Neuronal stem cell (in vitro differentiated cells): Measurements from ENCODE around the gene ABHD14A.

Experiments used
- DNase-seq: peaks from one replicate; pipeline ENCODE4 v3.0.0-alpha.2; 2013; ENCODE audit warnings: low spot score
- H2AFZ ChIP-seq: one replicate; pipeline ENCODE4 v1.6.1; 2013; ENCODE audit warnings: mild to moderate bottlenecking, low read length, inconsistent platforms
- H2AK5ac ChIP-seq: 2 replicates; pipeline ENCODE4 v1.6.1; 2013; ENCODE audit warnings: low read depth, mild to moderate bottlenecking, inconsistent platforms, low read length, moderate library complexity, mixed read lengths
- H2BK120ac ChIP-seq: 2 replicates; pipeline ENCODE4 v1.6.1; 2013; ENCODE audit warnings: low read depth, mild to moderate bottlenecking, inconsistent platforms, low read length, moderate library complexity, mixed read lengths
- H2BK12ac ChIP-seq: one replicate; pipeline ENCODE4 v1.6.1; 2013; ENCODE audit warnings: low read length, inconsistent platforms
- H2BK15ac ChIP-seq: 2 replicates; pipeline ENCODE4 v1.6.1; 2013; ENCODE audit warnings: mild to moderate bottlenecking, low read length, inconsistent platforms, mixed read lengths
- H2BK5ac ChIP-seq: one replicate; pipeline ENCODE4 v1.6.1; 2013; ENCODE audit warnings: inconsistent platforms, mild to moderate bottlenecking, low read length, moderate library complexity
- H3K14ac ChIP-seq: one replicate; pipeline ENCODE4 v1.6.1; 2013; ENCODE audit warnings: low read length, inconsistent platforms
- H3K18ac ChIP-seq: 2 replicates; pipeline ENCODE4 v1.6.1; 2013; ENCODE audit warnings: low read length, inconsistent platforms
- H3K23ac ChIP-seq: 2 replicates; pipeline ENCODE4 v1.6.1; 2013; ENCODE audit warnings: low read depth, mild to moderate bottlenecking, mixed read lengths, low read length, inconsistent platforms; ENCODE audit not compliant: poor library complexity
- H3K27ac ChIP-seq: replicated peaks from 3 replicates; pipeline ENCODE4 v1.5.1; 2013; ENCODE audit warnings: low read length, inconsistent platforms
- H3K27me3 ChIP-seq, 3 experiments: 2 replicates each; pipeline ENCODE4 v1.6.1; 2013; ENCODE audit warnings: low read length in 3 of 3, mild to moderate bottlenecking in 2 of 3, inconsistent platforms in 1 of 3, low read depth in 1 of 3, mixed read lengths in 1 of 3, moderate library complexity in 1 of 3; ENCODE audit not compliant: control insufficient read depth in 3 of 3, insufficient read depth in 3 of 3
- H3K36me3 ChIP-seq, 2 donors: replicated peaks in 1 of 2; 2 replicates each; pipeline ENCODE4 v1.6.1; 2013; ENCODE audit warnings: low read length in 2 of 2; ENCODE audit not compliant: control insufficient read depth in 2 of 2, insufficient read depth in 2 of 2
- H3K4ac ChIP-seq: 2 replicates; pipeline ENCODE4 v1.6.1; 2013; ENCODE audit warnings: inconsistent platforms, mild to moderate bottlenecking, low read length, moderate library complexity
- H3K4me1 ChIP-seq, 2 donors: 1 replicate in 1 of 2; 2 replicates in 1 of 2; pipeline ENCODE4 v1.6.1; 2013; ENCODE audit warnings: low read length in 2 of 2, low read depth in 1 of 2; ENCODE audit not compliant: control insufficient read depth in 2 of 2, insufficient read depth in 1 of 2
- H3K4me2 ChIP-seq: one replicate; pipeline ENCODE4 v1.6.1; 2013; ENCODE audit warnings: mild to moderate bottlenecking, low read length, inconsistent platforms; ENCODE audit not compliant: insufficient read depth, poor library complexity, severe bottlenecking
- H3K4me3 ChIP-seq, 2 donors: 2 replicates each; pipeline ENCODE4 v1.5.1; 2013; ENCODE audit warnings: low read length in 2 of 2, mild to moderate bottlenecking in 2 of 2, inconsistent platforms in 1 of 2, moderate library complexity in 1 of 2
- H3K79me1 ChIP-seq: one replicate; pipeline ENCODE4 v1.6.1; 2013; ENCODE audit warnings: low read depth, mild to moderate bottlenecking, inconsistent platforms, low read length, moderate library complexity
- H3K9ac ChIP-seq: one replicate; pipeline ENCODE4 v1.6.1; 2013; ENCODE audit warnings: mild to moderate bottlenecking, low read depth, low read length, inconsistent platforms; ENCODE audit not compliant: poor library complexity
- H3K9me3 ChIP-seq, 2 donors: replicated peaks in 1 of 2; 2 replicates each; pipeline versions ENCODE3 to v1.6.1; 2013; ENCODE audit warnings: low read length in 2 of 2, mild to moderate bottlenecking in 2 of 2, inconsistent platforms in 1 of 2, low read depth in 1 of 2, mixed read lengths in 1 of 2, moderate library complexity in 1 of 2; ENCODE audit not compliant: control insufficient read depth in 2 of 2, insufficient read depth in 1 of 2
- H4K8ac ChIP-seq: one replicate; pipeline ENCODE4 v1.6.1; 2013; ENCODE audit warnings: low read depth, mild to moderate bottlenecking, inconsistent platforms, low read length, moderate library complexity
- H4K91ac ChIP-seq: one replicate; pipeline ENCODE4 v1.6.1; 2013; ENCODE audit warnings: low read length, low read depth, mild to moderate bottlenecking, inconsistent platforms; ENCODE audit not compliant: poor library complexity
- WGBS, 2 donors: extraction: QIAGEN DNeasy Blood & Tissue Kit; methylation state at CpG; one replicate each; pipeline ENCODE4 v1.1.7; 2013; ENCODE audit warnings: missing lambda C conversion rate in 2 of 2, mixed read lengths in 1 of 2; ENCODE audit not compliant: insufficient read length in 2 of 2, insufficient replicate concordance in 1 of 2; ENCODE audit errors: extremely low coverage in 2 of 2; 5-methylcytosine and 5-hydroxymethylcytosine counted together

The ABHD14A gene

DNA sequence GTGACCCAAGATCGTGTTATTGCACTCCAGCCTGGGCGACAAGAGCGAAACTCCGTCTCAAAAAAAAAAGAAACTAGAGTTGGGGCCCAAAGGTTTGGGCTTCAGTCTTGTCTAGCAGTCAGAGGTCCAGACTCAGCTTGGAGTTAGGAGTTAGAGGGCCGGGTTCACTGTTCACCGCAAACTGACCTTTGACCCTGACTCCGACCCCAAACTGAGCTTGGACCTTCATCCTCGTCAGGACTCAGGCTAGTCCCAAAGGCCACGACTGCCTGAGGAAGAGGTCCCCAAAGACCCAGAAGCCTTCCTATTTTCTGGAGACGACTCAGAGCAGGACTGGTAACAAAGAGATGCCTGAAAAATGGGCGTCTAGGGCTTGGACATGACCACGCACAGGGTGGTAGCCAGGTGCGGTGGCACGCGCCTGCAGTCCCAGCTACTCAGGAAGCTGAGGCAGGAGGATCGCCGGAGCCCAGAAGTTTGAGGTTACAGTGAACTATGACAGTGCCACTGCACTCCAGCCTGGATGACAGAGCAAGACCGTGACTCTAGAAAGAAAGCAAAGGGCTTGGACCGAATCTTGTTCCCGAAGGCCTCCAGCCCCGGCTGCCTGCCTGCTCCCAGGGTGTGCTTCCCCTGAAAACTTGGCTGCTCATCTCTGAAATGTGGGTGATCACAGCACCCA lies 43.6 kb downstream of the ABHD14A start:
- no peak overlapping the region for H4K8ac ChIP-seq
- no peak overlapping the region for H3K9ac ChIP-seq
- WGBS, 2 donors = no CpG with 5 or more reads among the region's 21 CpGs
- H3K27ac ChIP-seq = no peak overlapping the region
- no peak overlapping the region for H2AK5ac ChIP-seq
- H3K79me1 ChIP-seq = peaks cover 2% of the 10 kb centered on the region
- no peak overlapping the region for H3K18ac ChIP-seq
- peaks cover 0 to 19% (median 0%) of the 10 kb centered on the region in 3 experiments for H3K27me3 ChIP-seq
- no peak overlapping the region for H2BK12ac ChIP-seq
- no peaks in the 10 kb centered on the region for H3K36me3 ChIP-seq
- H3K4me1 ChIP-seq = peaks cover 9 to 19% of the 10 kb centered on the region in 2 donors
- no peak for DNase-seq
- peak overlapping the region; percentile 42 for H3K14ac ChIP-seq
- no peak overlapping the region for H3K23ac ChIP-seq
- H3K4me3 ChIP-seq = no peak overlapping the region
- no peak overlapping the region for H3K4ac ChIP-seq
- no peaks in the 10 kb centered on the region for H3K9me3 ChIP-seq
- H2BK5ac ChIP-seq = no peak overlapping the region
- H2BK120ac ChIP-seq = no peak overlapping the region
- peak overlapping the region; percentile 11 for H2BK15ac ChIP-seq
- H2AFZ ChIP-seq = no peak overlapping the region
- no peak overlapping the region for H4K91ac ChIP-seq
- no peak overlapping the region for H3K4me2 ChIP-seq

DNA sequence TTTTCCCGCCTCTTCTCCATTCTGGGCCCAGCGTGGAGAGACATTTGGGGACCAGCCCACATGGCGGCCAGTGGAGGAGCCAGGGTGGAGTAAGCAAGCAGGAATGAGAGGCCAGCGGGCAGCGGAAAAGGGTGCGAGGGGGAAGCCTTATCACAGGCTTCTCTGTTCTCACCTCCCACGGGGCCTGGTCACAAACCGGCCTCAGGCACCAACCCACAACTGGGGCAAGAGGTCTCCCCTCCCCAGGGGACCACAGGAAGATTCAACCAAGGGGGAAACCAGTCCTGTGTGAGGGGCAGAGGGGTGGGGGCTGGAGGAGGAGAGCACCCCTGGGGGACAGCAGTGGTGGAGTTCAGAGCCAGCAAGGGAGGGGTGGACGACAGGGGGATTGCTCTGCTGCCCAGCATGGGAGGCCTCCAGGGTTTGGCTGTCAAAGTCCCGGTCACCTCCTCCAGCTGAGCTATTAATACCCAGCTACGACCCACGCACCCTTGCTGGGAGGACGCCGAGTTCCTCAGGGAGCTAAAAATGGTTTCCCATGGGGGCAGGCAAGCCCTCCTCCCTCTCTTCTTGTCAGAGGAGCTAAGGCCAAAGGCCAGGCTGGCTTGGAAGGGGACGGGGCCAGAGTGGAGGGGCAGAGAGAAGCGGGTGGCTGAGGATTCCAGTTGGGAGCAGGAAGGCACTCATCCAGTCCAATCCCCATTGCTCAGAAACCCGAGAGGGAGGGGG lies 44.7 kb downstream of the ABHD14A start:
- no peak overlapping the region for H2BK5ac ChIP-seq
- peaks cover 0 to 20% (median 0%) of the 10 kb centered on the region in 3 experiments for H3K27me3 ChIP-seq
- no peaks in the 10 kb centered on the region for H3K9me3 ChIP-seq
- H2BK12ac ChIP-seq = no peak overlapping the region
- H3K23ac ChIP-seq = no peak overlapping the region
- H4K8ac ChIP-seq = no peak overlapping the region
- peak overlapping the region; percentile 8 for H3K18ac ChIP-seq
- no peak overlapping the region for H3K9ac ChIP-seq
- H3K27ac ChIP-seq = no peak overlapping the region
- peak overlapping the region; percentile 36 for H2BK120ac ChIP-seq
- no peak overlapping the region for H4K91ac ChIP-seq
- no peak overlapping the region for H3K4me2 ChIP-seq
- peaks cover 20 to 25% of the 10 kb centered on the region in 2 donors for H3K4me1 ChIP-seq
- peak overlapping the region; percentile 71 for H2BK15ac ChIP-seq
- H3K79me1 ChIP-seq = peaks cover 2% of the 10 kb centered on the region
- H3K4ac ChIP-seq = no peak overlapping the region
- H3K4me3 ChIP-seq = no peak overlapping the region
- WGBS, 2 donors = no CpG with 5 or more reads among the region's 17 CpGs
- no peak for DNase-seq
- peak overlapping the region; percentile 42 for H2AFZ ChIP-seq
- H3K14ac ChIP-seq = no peak overlapping the region
- H3K36me3 ChIP-seq = no peaks in the 10 kb centered on the region
- peak overlapping the region; percentile 30 for H2AK5ac ChIP-seq

GRCh38 chr3:52020796-52021195 lies 45.9 kb downstream of the ABHD14A start:
- WGBS, 2 donors = no CpG with 5 or more reads among the region's 7 CpGs
- no peak overlapping the region for H4K91ac ChIP-seq
- peaks cover 27 to 33% of the 10 kb centered on the region in 2 donors for H3K4me1 ChIP-seq
- H3K27ac ChIP-seq = no peak overlapping the region
- no peak overlapping the region for H3K4me2 ChIP-seq
- peaks cover 0 to 23% (median 0%) of the 10 kb centered on the region in 3 experiments for H3K27me3 ChIP-seq
- no peak overlapping the region for H3K9ac ChIP-seq
- H3K4me3 ChIP-seq = no peak overlapping the region
- H2AK5ac ChIP-seq = peak overlapping the region; percentile 53
- no peak overlapping the region for H3K14ac ChIP-seq
- peak overlapping the region; percentile 14 for H2BK15ac ChIP-seq
- H3K9me3 ChIP-seq = no peaks in the 10 kb centered on the region
- H3K79me1 ChIP-seq = peaks cover 2% of the 10 kb centered on the region
- no peak overlapping the region for H3K23ac ChIP-seq
- H4K8ac ChIP-seq = no peak overlapping the region
- no peak overlapping the region for H3K18ac ChIP-seq
- DNase-seq = no peak
- H2BK5ac ChIP-seq = no peak overlapping the region
- no peak overlapping the region for H2BK120ac ChIP-seq
- H2AFZ ChIP-seq = no peak overlapping the region
- H3K36me3 ChIP-seq = no peaks in the 10 kb centered on the region
- no peak overlapping the region for H3K4ac ChIP-seq
- no peak overlapping the region for H2BK12ac ChIP-seq
